SK-N-SH (cell line): ENCODE results near the gene ZNF148. TPM values are rescaled to one million over a fixed set of nuclear protein-coding genes. Genes with fewer than 3 reads are reported as not detected.

Experiments
- CTCF ChIA-PET: fragments of 300-600, 350-600 bp; formaldehyde crosslinking; extraction: SDS; loops from one replicate; lab custom pipeline; 2021; lab: Yijun Ruan, JAX
- POLR2A ChIA-PET: fragments of 350-600 bp; sonication (Branson Sonifier 250); formaldehyde crosslinking; extraction: SDS; loops from one replicate; lab custom pipeline; 2020; ENCODE audit warnings: antibody characterized with exemption, inconsistent platforms; lab: Yijun Ruan, JAX
- DNase-seq: peaks from one replicate; pipeline ENCODE4 v3.0.0; 2012
- H2AFZ ChIP-seq: fragments of 200-600 bp; sonication (generic); 2 replicates; pipeline ENCODE4 v1.8.1; 2016; ENCODE audit warnings: antibody characterized with exemption, mild to moderate bottlenecking, low read depth
- H3F3A ChIP-seq: fragments of 200-600 bp; sonication (generic); replicated peaks from 2 replicates; pipeline ENCODE3; 2016; ENCODE audit warnings: antibody characterized with exemption, mild to moderate bottlenecking; ENCODE audit not compliant: insufficient read depth
- H3K27ac ChIP-seq, 2 experiments: fragments of 200-500 bp in 1 of 2; fragments of 200-600 bp in 1 of 2; sonication (Bioruptor generic) in 1 of 2; sonication (generic), shearing (Covaris generic) in 1 of 2; 2 replicates each; pipeline versions ENCODE4 v1.5.1 to v1.6.1; 2014 to 2016; ENCODE audit warnings: low read depth in 2 of 2, inconsistent platforms in 1 of 2, low read length in 1 of 2, mild to moderate bottlenecking in 1 of 2, mixed read lengths in 1 of 2
- H3K27me3 ChIP-seq: fragments of 200-600 bp; sonication (generic), shearing (Covaris generic); 2 replicates; pipeline ENCODE4 v1.6.1; 2016; ENCODE audit warnings: mixed run types; ENCODE audit not compliant: insufficient read depth
- H3K36me3 ChIP-seq, 2 experiments: fragments of 200-500 bp in 1 of 2; fragments of 200-600 bp in 1 of 2; sonication (Bioruptor generic) in 1 of 2; sonication (generic) in 1 of 2; replicated peaks in 1 of 2; 2 replicates each; pipeline versions ENCODE3 to v1.5.1; 2014 to 2016; ENCODE audit warnings: low read length in 1 of 2, mild to moderate bottlenecking in 1 of 2; ENCODE audit not compliant: insufficient read depth in 2 of 2, control insufficient read depth in 1 of 2
- H3K4me1 ChIP-seq, 2 experiments: fragments of 200-500 bp in 1 of 2; fragments of 200-600 bp in 1 of 2; sonication (Bioruptor generic) in 1 of 2; sonication (generic), shearing (Covaris generic) in 1 of 2; 2 replicates each; pipeline versions ENCODE4 v1.5.1 to v1.6.1; 2014 to 2016; ENCODE audit warnings: low read depth in 1 of 2, low read length in 1 of 2, mixed run types in 1 of 2; ENCODE audit not compliant: insufficient read depth in 2 of 2, control insufficient read depth in 1 of 2
- H3K4me2 ChIP-seq: fragments of 200-600 bp; sonication (generic), shearing (Covaris generic); 2 replicates; pipeline ENCODE4 v1.6.1; 2017; ENCODE audit warnings: mixed run types
- H3K4me3 ChIP-seq, 2 experiments: fragments of 200-500 bp in 1 of 2; fragments of 200-600 bp in 1 of 2; sonication (Bioruptor generic) in 1 of 2; sonication (generic), shearing (Covaris generic) in 1 of 2; 2 replicates each; pipeline versions ENCODE4 v1.5.1 to v1.8.1; 2014 to 2016; ENCODE audit warnings: low read depth in 2 of 2, inconsistent platforms in 1 of 2, low read length in 1 of 2, mild to moderate bottlenecking in 1 of 2, mixed read lengths in 1 of 2, moderate library complexity in 1 of 2
- H3K79me2 ChIP-seq: fragments of 200-600 bp; sonication (generic); 2 replicates; pipeline ENCODE4 v1.8.1; 2017; ENCODE audit warnings: mild to moderate bottlenecking; ENCODE audit not compliant: insufficient read depth
- H3K9ac ChIP-seq: fragments of 200-600 bp; sonication (generic); 2 replicates; pipeline ENCODE4 v1.6.1; 2017; ENCODE audit warnings: mixed run types
- H3K9me2 ChIP-seq: fragments of 200-600 bp; sonication (generic); 2 replicates; pipeline ENCODE4 v1.6.1; 2017; ENCODE audit warnings: mixed run types
- H3K9me3 ChIP-seq: fragments of 200-600 bp; sonication (generic); 2 replicates; pipeline ENCODE4 v1.6.1; 2017; ENCODE audit warnings: mixed run types, mild to moderate bottlenecking, moderate library complexity
- H4K20me1 ChIP-seq: fragments of 200-600 bp; sonication (generic); 2 replicates; pipeline ENCODE4 v1.6.1; 2017; ENCODE audit warnings: mild to moderate bottlenecking, mixed run types; ENCODE audit not compliant: insufficient read depth
- ELF1 ChIP-seq: IDR thresholded peaks from 2 replicates; pipeline ENCODE4 v1.4.0; 2012
- EZH2phosphoT487 ChIP-seq: fragments of 200-600 bp; sonication (generic); IDR thresholded peaks from 2 replicates; pipeline ENCODE4 v1.6.1; 2017; ENCODE audit warnings: low read depth, mixed run types, mild to moderate bottlenecking, antibody characterized with exemption, moderate library complexity, borderline replicate concordance
- FOXJ3 ChIP-seq: sonication (generic); formaldehyde crosslinking; IDR thresholded peaks from 2 replicates; pipeline ENCODE4 v1.5.1; 2020; ENCODE audit warnings: mild to moderate bottlenecking, missing genetic modification reagents
- FOXM1 ChIP-seq: IDR thresholded peaks from 2 replicates; pipeline ENCODE4 v1.4.0; 2012; ENCODE audit warnings: low read depth, mild to moderate bottlenecking
- GABPA ChIP-seq: IDR thresholded peaks from 2 replicates; pipeline ENCODE4 v1.4.0; 2012; ENCODE audit warnings: low read depth, mild to moderate bottlenecking
- NRF1 ChIP-seq: IDR thresholded peaks from 2 replicates; pipeline ENCODE4 v1.6.1; 2012; ENCODE audit warnings: low read depth, mild to moderate bottlenecking, low read length
- POLR2AphosphoS5 ChIP-seq: IDR thresholded peaks from 2 replicates; pipeline ENCODE4 v1.6.1; 2012; ENCODE audit warnings: low read depth, low read length
- RCOR1 ChIP-seq: fragments of 150-350 bp; IDR thresholded peaks from 2 replicates; pipeline ENCODE4 v1.6.1; 2017; ENCODE audit warnings: antibody characterized with exemption, low read length
- RFX5 ChIP-seq: IDR thresholded peaks from 2 replicates; pipeline ENCODE4 v1.6.1; 2012; ENCODE audit warnings: mild to moderate bottlenecking, improper control_type of control experiment, low read length
- RXRA ChIP-seq: IDR thresholded peaks from 2 replicates; pipeline ENCODE4 v1.4.0; 2012; ENCODE audit warnings: low read depth, mild to moderate bottlenecking, borderline replicate concordance
- TCF12 ChIP-seq: IDR thresholded peaks from 2 replicates; pipeline ENCODE4 v1.4.0; 2012
- TEAD4 ChIP-seq: IDR thresholded peaks from 2 replicates; pipeline ENCODE4 v1.4.0; 2012; ENCODE audit warnings: mild to moderate bottlenecking, borderline replicate concordance; ENCODE audit not compliant: insufficient read depth
- WGBS: methylation state at CpG from one replicate; pipeline ENCODE4 v1.1.6; 2017; ENCODE audit warnings: low lambda C conversion rate; 5-methylcytosine and 5-hydroxymethylcytosine counted together
- polyA plus RNA-seq, 3 experiments: library from polyadenylated mRNA; depleted of rRNA; stranded (reverse); fragments of >200 nt; gene quantifications; 2 replicates each; pipeline ENCODE4 v1.2.3, GENCODE V29; 2012
- TF ChIP-seq, protein P1 (sequence below): fragments of 200-600 bp; sonication (generic); IDR thresholded peaks from 2 replicates; pipeline ENCODE4 v1.6.1; 2017; ENCODE audit warnings: antibody characterized with exemption, mild to moderate bottlenecking, moderate library complexity
- TF ChIP-seq, protein P2 (sequence below): fragments of 150-350 bp; IDR thresholded peaks from 2 replicates; pipeline ENCODE4 v1.6.1; 2016; ENCODE audit warnings: mild to moderate bottlenecking, low read depth, low read length
- TF ChIP-seq, protein P3 (sequence below): IDR thresholded peaks from 2 replicates; pipeline ENCODE4 v1.4.0; 2012; ENCODE audit warnings: low read depth

ZNF148 gene
- polyA plus RNA-seq, 1 of the 3 experiments (the other 2 are of a cell fraction): 5.1 TPM

DNA sequence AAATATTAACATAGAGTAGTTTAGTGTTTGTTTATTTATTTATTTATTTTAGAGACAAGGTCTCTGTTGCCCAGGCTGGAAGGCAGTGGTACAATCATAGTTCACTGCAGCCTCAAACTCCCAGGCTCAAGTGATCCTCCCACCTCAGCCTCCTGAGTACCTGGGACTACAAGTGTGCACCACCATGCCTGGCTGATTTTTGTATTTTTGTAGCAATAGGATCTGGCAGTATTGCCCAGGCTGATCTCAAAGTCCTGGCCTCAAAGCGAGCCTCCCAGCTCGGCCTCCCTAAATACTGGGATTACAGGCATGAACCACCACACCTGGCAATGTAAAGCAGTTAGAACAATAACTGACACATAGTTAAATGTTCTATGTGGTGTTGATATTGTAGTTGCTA, 4.4 kb upstream of the ZNF148 start:
- TF ChIP-seq FOXM1 (no peak), RCOR1 (no peak), TEAD4 (no peak)
- TF ChIP-seq, protein P1, sequence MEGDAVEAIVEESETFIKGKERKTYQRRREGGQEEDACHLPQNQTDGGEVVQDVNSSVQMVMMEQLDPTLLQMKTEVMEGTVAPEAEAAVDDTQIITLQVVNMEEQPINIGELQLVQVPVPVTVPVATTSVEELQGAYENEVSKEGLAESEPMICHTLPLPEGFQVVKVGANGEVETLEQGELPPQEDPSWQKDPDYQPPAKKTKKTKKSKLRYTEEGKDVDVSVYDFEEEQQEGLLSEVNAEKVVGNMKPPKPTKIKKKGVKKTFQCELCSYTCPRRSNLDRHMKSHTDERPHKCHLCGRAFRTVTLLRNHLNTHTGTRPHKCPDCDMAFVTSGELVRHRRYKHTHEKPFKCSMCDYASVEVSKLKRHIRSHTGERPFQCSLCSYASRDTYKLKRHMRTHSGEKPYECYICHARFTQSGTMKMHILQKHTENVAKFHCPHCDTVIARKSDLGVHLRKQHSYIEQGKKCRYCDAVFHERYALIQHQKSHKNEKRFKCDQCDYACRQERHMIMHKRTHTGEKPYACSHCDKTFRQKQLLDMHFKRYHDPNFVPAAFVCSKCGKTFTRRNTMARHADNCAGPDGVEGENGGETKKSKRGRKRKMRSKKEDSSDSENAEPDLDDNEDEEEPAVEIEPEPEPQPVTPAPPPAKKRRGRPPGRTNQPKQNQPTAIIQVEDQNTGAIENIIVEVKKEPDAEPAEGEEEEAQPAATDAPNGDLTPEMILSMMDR: no peak
- TF ChIP-seq, all 33 proteins: peak for 0
- Histone ChIP-seq H3K27me3 (no peaks in the 10 kb centered on the region), H3K4me1 (peaks cover 15 to 17% of the 10 kb centered on the region in 2 experiments; a peak in 3 of 4 replicates), H4K20me1 (no peaks in the 10 kb centered on the region), H3K9ac (no peak overlapping the region), H3F3A (peaks cover 5% of the 10 kb centered on the region), H2AFZ (no peak overlapping the region), H3K9me2 (no peaks in the 10 kb centered on the region), H3K4me3 (no peak overlapping the region), H3K79me2 (peaks cover 16% of the 10 kb centered on the region; the same call in 1 of the 2 replicates), H3K27ac (no peak overlapping the region), H3K36me3 (no peaks in the 10 kb centered on the region), H3K4me2 (no peak overlapping the region), H3K9me3 (no peaks in the 10 kb centered on the region)
- WGBS: 94% methylated on average over 2 of the region's 2 CpGs
- ChIA-PET POLR2A (no interaction called here), CTCF (interaction anchor here (1.0 kb wide), 1 partner anchor 12 kb away, joined by 3 read pairs; no protein-coding TSS in a partner anchor)
- no peak for DNase-seq

DNA sequence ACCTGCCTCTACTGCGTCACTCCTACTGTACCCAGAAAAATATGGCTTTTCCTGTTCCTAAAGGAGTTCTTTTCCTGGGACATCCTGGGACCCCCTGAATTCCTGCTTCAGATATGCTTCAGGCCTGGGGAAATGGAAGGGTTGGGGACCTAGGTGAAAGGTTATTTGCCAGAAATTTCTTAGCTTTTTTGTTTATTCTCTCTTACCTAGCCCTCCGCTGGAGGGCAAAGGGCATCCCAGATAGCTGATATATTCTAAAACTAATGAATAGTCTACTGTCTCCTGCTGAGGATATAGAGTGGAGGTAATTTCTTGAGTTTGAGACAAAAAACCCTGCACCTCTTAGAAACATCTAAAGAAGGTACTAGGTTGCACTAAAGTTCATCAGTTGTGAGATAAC, 3.6 kb upstream of the ZNF148 start:
- Histone ChIP-seq H3K79me2 (peaks cover 24% of the 10 kb centered on the region), H3K9ac (no peak overlapping the region), H3K27ac (no peak overlapping the region), H2AFZ (no peak overlapping the region), H3K27me3 (no peaks in the 10 kb centered on the region), H4K20me1 (peaks cover 1% of the 10 kb centered on the region; the same call in 1 of the 2 replicates), H3K9me3 (no peaks in the 10 kb centered on the region), H3K36me3 (no peaks in the 10 kb centered on the region), H3K4me2 (no peak overlapping the region), H3K4me3 (no peak overlapping the region), H3K9me2 (no peaks in the 10 kb centered on the region), H3F3A (peaks cover 12% of the 10 kb centered on the region)
- CTCF ChIA-PET: interaction anchor here (1.0 kb wide), 1 partner anchor 11 kb away, joined by 3 read pairs; no protein-coding TSS in a partner anchor
- WGBS: 95% methylated on average over 2 of the region's 2 CpGs
- POLR2A ChIA-PET: no interaction called here
- TF ChIP-seq FOXJ3 (CRISPR knock-in tag) (no peak), TCF12 (no peak), RXRA (no peak), RFX5 (no peak), GABPA (no peak), POLR2AphosphoS5 (no peak), FOXM1 (no peak), NRF1 (no peak), EZH2phosphoT487 (no peak), ELF1 (no peak), RCOR1 (no peak), TEAD4 (no peak)
- TF ChIP-seq, protein P2, sequence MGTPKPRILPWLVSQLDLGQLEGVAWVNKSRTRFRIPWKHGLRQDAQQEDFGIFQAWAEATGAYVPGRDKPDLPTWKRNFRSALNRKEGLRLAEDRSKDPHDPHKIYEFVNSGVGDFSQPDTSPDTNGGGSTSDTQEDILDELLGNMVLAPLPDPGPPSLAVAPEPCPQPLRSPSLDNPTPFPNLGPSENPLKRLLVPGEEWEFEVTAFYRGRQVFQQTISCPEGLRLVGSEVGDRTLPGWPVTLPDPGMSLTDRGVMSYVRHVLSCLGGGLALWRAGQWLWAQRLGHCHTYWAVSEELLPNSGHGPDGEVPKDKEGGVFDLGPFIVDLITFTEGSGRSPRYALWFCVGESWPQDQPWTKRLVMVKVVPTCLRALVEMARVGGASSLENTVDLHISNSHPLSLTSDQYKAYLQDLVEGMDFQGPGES: no peak
- TF ChIP-seq, protein P3, sequence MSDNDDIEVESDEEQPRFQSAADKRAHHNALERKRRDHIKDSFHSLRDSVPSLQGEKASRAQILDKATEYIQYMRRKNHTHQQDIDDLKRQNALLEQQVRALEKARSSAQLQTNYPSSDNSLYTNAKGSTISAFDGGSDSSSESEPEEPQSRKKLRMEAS: no peak
- TF ChIP-seq, all 33 proteins: peak for 0
- DNase-seq: no peak
- peaks cover 15 to 17% of the 10 kb centered on the region in 2 experiments; a peak in 3 of 4 replicates for H3K4me1 ChIP-seq
